Smooth muscle cell (in vitro differentiated cells): ENCODE results near the gene MET. TPM values are rescaled to one million over a fixed set of nuclear protein-coding genes. Genes with fewer than 3 reads are reported as not detected.

Source experiments
- DNase-seq: peaks from one replicate; lab custom pipeline; 2025; ENCODE audit not compliant: unreplicated experiment; lab: John Stamatoyannopoulos, UW
- H2AFZ ChIP-seq: fragments of 200-600 bp; sonication (generic); 2 replicates; pipeline ENCODE4 v1.6.0; 2016; ENCODE audit warnings: antibody characterized with exemption, low read depth, mild to moderate bottlenecking
- H3F3A ChIP-seq: fragments of 200-600 bp; sonication (generic); 2 replicates; pipeline ENCODE4 v1.6.0; 2017; ENCODE audit warnings: antibody characterized with exemption, low read depth
- H3K27ac ChIP-seq: fragments of 200-600 bp; sonication (generic); 2 replicates; pipeline ENCODE4 v1.5.1; 2016; ENCODE audit warnings: low read depth, mild to moderate bottlenecking
- H3K27me3 ChIP-seq: fragments of 200-600 bp; sonication (generic); 2 replicates; pipeline ENCODE4 v1.6.1; 2016; ENCODE audit warnings: low read depth, mild to moderate bottlenecking
- H3K36me3 ChIP-seq: fragments of 200-600 bp; sonication (generic); 2 replicates; pipeline ENCODE4 v1.5.1; 2016; ENCODE audit warnings: low read depth
- H3K4me1 ChIP-seq: fragments of 200-600 bp; sonication (generic); 2 replicates; pipeline ENCODE4 v1.5.1; 2016; ENCODE audit warnings: low read depth
- H3K4me2 ChIP-seq: fragments of 200-600 bp; sonication (generic); 2 replicates; pipeline ENCODE4 v1.6.0; 2016; ENCODE audit warnings: mild to moderate bottlenecking
- H3K4me3 ChIP-seq: fragments of 200-600 bp; sonication (generic); 2 replicates; pipeline ENCODE4 v1.5.1; 2016; ENCODE audit warnings: mild to moderate bottlenecking
- H3K79me2 ChIP-seq: fragments of 200-600 bp; sonication (generic); 2 replicates; pipeline ENCODE4 v1.6.0; 2016; ENCODE audit warnings: low read depth, mild to moderate bottlenecking
- H3K9ac ChIP-seq: fragments of 200-600 bp; sonication (generic); 2 replicates; pipeline ENCODE4 v1.6.0; 2016; ENCODE audit warnings: low read depth
- H3K9me3 ChIP-seq: fragments of 200-600 bp; sonication (generic); replicated peaks from 2 replicates; pipeline ENCODE4 v1.5.1; 2016; ENCODE audit warnings: low read depth
- H4K20me1 ChIP-seq: fragments of 200-600 bp; sonication (generic); 2 replicates; pipeline ENCODE4 v1.6.0; 2016; ENCODE audit warnings: low read depth
- WGBS: methylation state at CpG from one replicate; pipeline ENCODE4 v1.1.7; 2016; ENCODE audit warnings: low lambda C conversion rate; 5-methylcytosine and 5-hydroxymethylcytosine counted together
- polyA plus RNA-seq: library from polyadenylated mRNA; unstranded; fragments of >200 nt; fragmentation: Nextera tagmentation; extraction: Ambion mirVana; gene quantifications from 2 replicates; pipeline ENCODE4 v1.2.1, GENCODE V29; 2016
- total RNA-seq: library from RNA; depleted of rRNA; stranded (reverse); fragments of >200 nt; gene quantifications from 2 replicates; pipeline ENCODE4 v1.2.3, GENCODE V29; 2014
- TF ChIP-seq, protein P1 (sequence below): fragments of 200-600 bp; sonication (generic); IDR thresholded peaks from 2 replicates; pipeline ENCODE4 v1.5.1; 2017; ENCODE audit warnings: borderline replicate concordance, mild to moderate bottlenecking, antibody characterized with exemption; ENCODE audit not compliant: insufficient read depth, poor library complexity, severe bottlenecking

MET gene
- total and polyA plus RNA-seq, 2 experiments from 2014 or later = 1.2 to 12.0 TPM

DNA sequence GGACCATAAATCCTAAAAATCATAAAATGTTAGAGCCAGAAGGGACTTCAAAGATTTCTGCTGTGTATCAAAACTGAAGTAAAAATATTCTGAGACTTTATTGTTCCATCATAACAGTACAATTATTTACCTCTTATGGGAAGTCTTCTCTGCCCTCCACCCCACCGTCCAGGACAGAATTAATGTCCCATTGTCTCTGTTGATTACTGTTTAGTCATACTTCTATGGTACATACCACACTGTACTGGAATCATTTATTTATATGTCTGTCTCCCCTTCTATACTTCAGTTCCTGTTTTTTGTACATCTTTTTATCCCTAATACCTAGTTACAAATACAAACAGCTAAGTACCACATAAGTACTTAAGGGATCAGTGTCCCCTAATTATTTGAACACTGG, 98.9 kb downstream of the MET start:
- TF ChIP-seq, protein P1, sequence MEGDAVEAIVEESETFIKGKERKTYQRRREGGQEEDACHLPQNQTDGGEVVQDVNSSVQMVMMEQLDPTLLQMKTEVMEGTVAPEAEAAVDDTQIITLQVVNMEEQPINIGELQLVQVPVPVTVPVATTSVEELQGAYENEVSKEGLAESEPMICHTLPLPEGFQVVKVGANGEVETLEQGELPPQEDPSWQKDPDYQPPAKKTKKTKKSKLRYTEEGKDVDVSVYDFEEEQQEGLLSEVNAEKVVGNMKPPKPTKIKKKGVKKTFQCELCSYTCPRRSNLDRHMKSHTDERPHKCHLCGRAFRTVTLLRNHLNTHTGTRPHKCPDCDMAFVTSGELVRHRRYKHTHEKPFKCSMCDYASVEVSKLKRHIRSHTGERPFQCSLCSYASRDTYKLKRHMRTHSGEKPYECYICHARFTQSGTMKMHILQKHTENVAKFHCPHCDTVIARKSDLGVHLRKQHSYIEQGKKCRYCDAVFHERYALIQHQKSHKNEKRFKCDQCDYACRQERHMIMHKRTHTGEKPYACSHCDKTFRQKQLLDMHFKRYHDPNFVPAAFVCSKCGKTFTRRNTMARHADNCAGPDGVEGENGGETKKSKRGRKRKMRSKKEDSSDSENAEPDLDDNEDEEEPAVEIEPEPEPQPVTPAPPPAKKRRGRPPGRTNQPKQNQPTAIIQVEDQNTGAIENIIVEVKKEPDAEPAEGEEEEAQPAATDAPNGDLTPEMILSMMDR = no peak
- Histone ChIP-seq H3K36me3 (no peaks in the 10 kb centered on the region), H3K4me2 (no peak overlapping the region), H3K27me3 (no peaks in the 10 kb centered on the region), H3K9ac (no peak overlapping the region), H3K9me3 (no peaks in the 10 kb centered on the region), H3K79me2 (no peaks in the 10 kb centered on the region), H3K27ac (no peak overlapping the region), H3F3A (no peaks in the 10 kb centered on the region), H3K4me1 (no peaks in the 10 kb centered on the region), H3K4me3 (no peak overlapping the region), H2AFZ (no peak overlapping the region), H4K20me1 (no peaks in the 10 kb centered on the region)
- no peak for DNase-seq
- WGBS = 93% methylated on average over 1 of the region's 1 CpG

DNA sequence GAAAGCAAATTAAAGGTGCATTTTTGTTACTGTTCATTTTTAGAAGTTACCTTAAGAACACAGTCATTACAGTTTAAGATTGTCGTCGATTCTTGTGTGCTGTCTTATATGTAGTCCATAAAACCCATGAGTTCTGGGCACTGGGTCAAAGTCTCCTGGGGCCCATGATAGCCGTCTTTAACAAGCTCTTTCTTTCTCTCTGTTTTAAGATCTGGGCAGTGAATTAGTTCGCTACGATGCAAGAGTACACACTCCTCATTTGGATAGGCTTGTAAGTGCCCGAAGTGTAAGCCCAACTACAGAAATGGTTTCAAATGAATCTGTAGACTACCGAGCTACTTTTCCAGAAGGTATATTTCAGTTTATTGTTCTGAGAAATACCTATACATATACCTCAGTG, 99.6 kb downstream of the MET start:
- H3K27ac ChIP-seq = no peak overlapping the region
- H3K4me3 ChIP-seq = peak overlapping the region; percentile 2
- DNase-seq = no peak
- H3K9ac ChIP-seq = no peak overlapping the region
- no peaks in the 10 kb centered on the region for H3K36me3 ChIP-seq
- no peaks in the 10 kb centered on the region for H3F3A ChIP-seq
- H3K4me2 ChIP-seq = no peak overlapping the region
- no peaks in the 10 kb centered on the region for H3K27me3 ChIP-seq
- no peaks in the 10 kb centered on the region for H3K9me3 ChIP-seq
- H2AFZ ChIP-seq = no peak overlapping the region
- H3K79me2 ChIP-seq = no peaks in the 10 kb centered on the region
- TF ChIP-seq, protein P1 = no peak
- no peaks in the 10 kb centered on the region for H3K4me1 ChIP-seq
- no peaks in the 10 kb centered on the region for H4K20me1 ChIP-seq
- 95% methylated on average over 7 of the region's 7 CpGs for WGBS

DNA sequence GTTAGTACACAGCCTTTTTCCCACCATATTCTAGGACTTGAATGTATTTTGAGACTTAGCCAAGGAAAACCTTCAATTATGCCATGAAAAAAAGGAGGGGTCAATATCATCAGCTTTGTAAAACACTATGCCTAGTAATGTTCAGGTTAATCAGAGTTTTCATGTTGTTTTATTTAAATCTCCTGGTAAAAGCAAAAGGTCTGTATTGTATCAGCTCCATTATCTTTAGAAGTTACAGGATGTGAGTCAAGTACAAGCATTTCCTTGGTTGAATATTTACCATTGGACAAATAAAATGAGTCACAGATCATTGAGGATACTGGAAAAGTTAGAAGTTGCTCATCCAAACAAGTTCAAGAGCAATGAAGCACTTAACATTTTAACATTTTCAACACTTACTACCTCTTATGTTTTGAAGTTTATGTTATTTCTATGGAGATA, 100.4 kb downstream of the MET start:
- H3K9me3 ChIP-seq = no peaks in the 10 kb centered on the region
- H3K4me1 ChIP-seq = no peaks in the 10 kb centered on the region
- H4K20me1 ChIP-seq = no peaks in the 10 kb centered on the region
- peak overlapping the region; percentile 15 for H3K27ac ChIP-seq
- H3K27me3 ChIP-seq = no peaks in the 10 kb centered on the region
- no peaks in the 10 kb centered on the region for H3F3A ChIP-seq
- no peak overlapping the region for H2AFZ ChIP-seq
- no peaks in the 10 kb centered on the region for H3K79me2 ChIP-seq
- H3K36me3 ChIP-seq = no peaks in the 10 kb centered on the region
- DNase-seq = no peak
- no peak overlapping the region for H3K4me3 ChIP-seq
- H3K4me2 ChIP-seq = no peak overlapping the region
- no peak overlapping the region for H3K9ac ChIP-seq
- TF ChIP-seq, protein P1 = no peak

GRCh38 chr7:116772926-116773749, 101.1 kb downstream of the MET start:
- no peak overlapping the region for H3K4me2 ChIP-seq
- no peak for DNase-seq
- H3F3A ChIP-seq = no peaks in the 10 kb centered on the region
- H3K79me2 ChIP-seq = no peaks in the 10 kb centered on the region
- H4K20me1 ChIP-seq = no peaks in the 10 kb centered on the region
- no peaks in the 10 kb centered on the region for H3K9me3 ChIP-seq
- H3K9ac ChIP-seq = no peak overlapping the region
- H3K4me1 ChIP-seq = no peaks in the 10 kb centered on the region
- no peaks in the 10 kb centered on the region for H3K27me3 ChIP-seq
- H3K4me3 ChIP-seq = no peak overlapping the region
- H3K36me3 ChIP-seq = no peaks in the 10 kb centered on the region
- H3K27ac ChIP-seq = no peak overlapping the region
- H2AFZ ChIP-seq = no peak overlapping the region
- TF ChIP-seq, protein P1 = no peak
- 77% methylated on average over 2 of the region's 2 CpGs for WGBS
